Measurements from ENCODE around the gene PLA2G6. TPM values are rescaled to one million over a fixed set of nuclear protein-coding genes. Genes with fewer than 3 reads are reported as not detected.

PLA2G6 gene
- total and polyA plus RNA-seq, 2 of the 8 experiments (the other 6 are each of a cell fraction or from before 2014, with no cell fraction given), result 13.2 to 21.0 TPM

GRCh38 chr22:38135133-38135706, 46.4 kb downstream of the PLA2G6 start:
- Histone ChIP-seq H3K27me3 (replicated peaks in 1 of 4; ENCODE audit: control insufficient read depth in 3 of 4, extremely low read depth in 1 of 4, insufficient read depth in 3 of 4, low read length in 3 of 4) (no peaks in the 10 kb centered on the region), H2BK20ac (ENCODE audit: low read length) (no peak overlapping the region), H3K14ac (ENCODE audit: insufficient read length) (no peak overlapping the region), H3K9ac (replicated peaks in 1 of 4; ENCODE audit: extremely low read depth in 1 of 4, low read depth in 3 of 4, low read length in 3 of 4) (no peak overlapping the region), H2AFZ (ENCODE audit: low read length) (no peak overlapping the region), H3K4me1 (replicated peaks in 1 of 4; ENCODE audit: control insufficient read depth in 3 of 4, insufficient read depth in 4 of 4, low read length in 3 of 4) (no peaks in the 10 kb centered on the region), H2AK5ac (ENCODE audit: low read depth, low read length) (no peak overlapping the region), H4K8ac (ENCODE audit: extremely low read depth, insufficient read depth, low read length) (no peak overlapping the region), H2BK5ac (ENCODE audit: low read depth, low read length) (no peak overlapping the region; the same call in 1 of the 2 replicates), H3K79me2 (ENCODE audit: control insufficient read depth in 1 of 2, insufficient read depth in 2 of 2, low read length in 2 of 2) (no peaks in the 10 kb centered on the region), H2BK15ac (ENCODE audit: low read length) (no peak overlapping the region), H3K4me2 (ENCODE audit: insufficient read depth in 1 of 2, low read depth in 2 of 2, low read length in 2 of 2) (no peak overlapping the region), H3K23ac (ENCODE audit: insufficient read length) (no peak overlapping the region), H2BK12ac (ENCODE audit: low read depth, low read length) (no peak overlapping the region), H3K18ac (ENCODE audit: extremely low read depth, low read length) (no peak overlapping the region), H3K4me3 (ENCODE audit: extremely low read depth in 1 of 4, insufficient read depth in 2 of 4, low read depth in 3 of 4, low read length in 4 of 4) (no peak overlapping the region), H4K91ac (replicated peaks; ENCODE audit: insufficient read length, low read length) (no peak overlapping the region), H4K5ac (ENCODE audit: insufficient read length, low read depth, low read length) (no peak overlapping the region), H3K36me3 (ENCODE audit: control insufficient read depth in 2 of 4, insufficient read depth in 4 of 4, low read length in 3 of 4) (no peaks in the 10 kb centered on the region), H3K9me3 (ENCODE audit: insufficient read depth in 2 of 2, low read depth in 1 of 2, low read length in 1 of 2) (no peaks in the 10 kb centered on the region), H3K79me1 (ENCODE audit: low read depth, low read length) (no peaks in the 10 kb centered on the region), H2BK120ac (replicated peaks; ENCODE audit: low read depth, low read length) (no peak overlapping the region), H3K56ac (replicated peaks; ENCODE audit: insufficient read length, low read depth, low read length) (no peak overlapping the region), H3K27ac (ENCODE audit: low read depth, low read length) (no peak overlapping the region), H3K4ac (replicated peaks; ENCODE audit: insufficient read length, low read depth, low read length) (no peak overlapping the region), H4K20me1 (replicated peaks in 1 of 2; ENCODE audit: control insufficient read depth in 1 of 2, insufficient read depth in 2 of 2, low read length in 2 of 2) (peaks cover 0 to 3% of the 10 kb centered on the region in 2 experiments), H3K23me2 (ENCODE audit: low read depth, low read length) (no peaks in the 10 kb centered on the region)
- ChIA-PET CTCF (ENCODE audit: partially characterized antibody) (interaction anchor here (1.2 to 3.3 kb wide), 2 partner anchors 8 to 11 kb away, joined by 4 to 14 read pairs; no protein-coding TSS in a partner anchor), POLR2A (ENCODE audit: partially characterized antibody) (no interaction called here)
- FAIRE-seq (no peak), DNase-seq (ENCODE audit: low read depth in 1 of 2, low spot score in 2 of 2) (no peak)
- 86% methylated on average over 4 of the region's 4 CpGs; no CpG with 5 or more reads in 1 of the 2 experiments for WGBS, 2 experiments (ENCODE audit: extremely low coverage in 1 of 2, insufficient coverage in 1 of 2, insufficient read length in 1 of 2, insufficient replicate concordance in 2 of 2, low coverage in 1 of 2, low lambda C conversion rate in 2 of 2, missing lambda C conversion rate in 1 of 2)
- TF ChIP-seq CHD1 (IDR thresholded peaks at IDR 0.05; ENCODE audit: low read depth, low read length) (no peak), POU5F1 (IDR thresholded peaks at IDR 0.05; ENCODE audit: low read depth, low read length) (no peak), GABPA (IDR thresholded peaks at IDR 0.05; ENCODE audit: borderline replicate concordance, insufficient read depth, low read length) (no peak), ATF3 (IDR thresholded peaks at IDR 0.05; ENCODE audit: insufficient read depth, low read depth, low read length) (no peak), CBX8 (IDR thresholded peaks at IDR 0.05; ENCODE audit: borderline replicate concordance, low read depth, low read length) (no peak), YY1 (IDR thresholded peaks at IDR 0.05; ENCODE audit: low read depth, low read length) (no peak), GTF2F1 (IDR thresholded peaks at IDR 0.05; ENCODE audit: borderline replicate concordance, low read depth, low read length) (no peak), FOSL1 (IDR thresholded peaks at IDR 0.05; ENCODE audit: insufficient read depth, low read depth, low read length) (no peak), SP4 (IDR thresholded peaks at IDR 0.05; ENCODE audit: low read length) (no peak), ATF2 (IDR thresholded peaks at IDR 0.05; ENCODE audit: low read length) (no peak), SIX5 (IDR thresholded peaks at IDR 0.05; ENCODE audit: low read depth, low read length) (no peak), SP2 (IDR thresholded peaks at IDR 0.05; ENCODE audit: low read length) (no peak)
